Neuronal stem cell (in vitro differentiated cells): Measurements from ENCODE around the gene NUDT17.

ENCODE experiments used
- DNase-seq: peaks from one replicate; pipeline ENCODE4 v3.0.0-alpha.2; 2013; ENCODE audit warnings: low spot score
- H2AFZ ChIP-seq: one replicate; pipeline ENCODE4 v1.6.1; 2013; ENCODE audit warnings: mild to moderate bottlenecking, low read length, inconsistent platforms
- H2AK5ac ChIP-seq: 2 replicates; pipeline ENCODE4 v1.6.1; 2013; ENCODE audit warnings: low read depth, mild to moderate bottlenecking, inconsistent platforms, low read length, moderate library complexity, mixed read lengths
- H2BK120ac ChIP-seq: 2 replicates; pipeline ENCODE4 v1.6.1; 2013; ENCODE audit warnings: low read depth, mild to moderate bottlenecking, inconsistent platforms, low read length, moderate library complexity, mixed read lengths
- H2BK12ac ChIP-seq: one replicate; pipeline ENCODE4 v1.6.1; 2013; ENCODE audit warnings: low read length, inconsistent platforms
- H2BK15ac ChIP-seq: 2 replicates; pipeline ENCODE4 v1.6.1; 2013; ENCODE audit warnings: mild to moderate bottlenecking, low read length, inconsistent platforms, mixed read lengths
- H2BK5ac ChIP-seq: one replicate; pipeline ENCODE4 v1.6.1; 2013; ENCODE audit warnings: inconsistent platforms, mild to moderate bottlenecking, low read length, moderate library complexity
- H3K14ac ChIP-seq: one replicate; pipeline ENCODE4 v1.6.1; 2013; ENCODE audit warnings: low read length, inconsistent platforms
- H3K18ac ChIP-seq: 2 replicates; pipeline ENCODE4 v1.6.1; 2013; ENCODE audit warnings: low read length, inconsistent platforms
- H3K23ac ChIP-seq: 2 replicates; pipeline ENCODE4 v1.6.1; 2013; ENCODE audit warnings: low read depth, mild to moderate bottlenecking, mixed read lengths, low read length, inconsistent platforms; ENCODE audit not compliant: poor library complexity
- H3K27ac ChIP-seq: replicated peaks from 3 replicates; pipeline ENCODE4 v1.5.1; 2013; ENCODE audit warnings: low read length, inconsistent platforms
- H3K27me3 ChIP-seq, 3 experiments: 2 replicates each; pipeline ENCODE4 v1.6.1; 2013; ENCODE audit warnings: low read length in 3 of 3, mild to moderate bottlenecking in 2 of 3, inconsistent platforms in 1 of 3, low read depth in 1 of 3, mixed read lengths in 1 of 3, moderate library complexity in 1 of 3; ENCODE audit not compliant: control insufficient read depth in 3 of 3, insufficient read depth in 3 of 3
- H3K36me3 ChIP-seq, 2 donors: replicated peaks in 1 of 2; 2 replicates each; pipeline ENCODE4 v1.6.1; 2013; ENCODE audit warnings: low read length in 2 of 2; ENCODE audit not compliant: control insufficient read depth in 2 of 2, insufficient read depth in 2 of 2
- H3K4ac ChIP-seq: 2 replicates; pipeline ENCODE4 v1.6.1; 2013; ENCODE audit warnings: inconsistent platforms, mild to moderate bottlenecking, low read length, moderate library complexity
- H3K4me1 ChIP-seq, 2 donors: 1 replicate in 1 of 2; 2 replicates in 1 of 2; pipeline ENCODE4 v1.6.1; 2013; ENCODE audit warnings: low read length in 2 of 2, low read depth in 1 of 2; ENCODE audit not compliant: control insufficient read depth in 2 of 2, insufficient read depth in 1 of 2
- H3K4me2 ChIP-seq: one replicate; pipeline ENCODE4 v1.6.1; 2013; ENCODE audit warnings: mild to moderate bottlenecking, low read length, inconsistent platforms; ENCODE audit not compliant: insufficient read depth, poor library complexity, severe bottlenecking
- H3K4me3 ChIP-seq, 2 donors: 2 replicates each; pipeline ENCODE4 v1.5.1; 2013; ENCODE audit warnings: low read length in 2 of 2, mild to moderate bottlenecking in 2 of 2, inconsistent platforms in 1 of 2, moderate library complexity in 1 of 2
- H3K79me1 ChIP-seq: one replicate; pipeline ENCODE4 v1.6.1; 2013; ENCODE audit warnings: low read depth, mild to moderate bottlenecking, inconsistent platforms, low read length, moderate library complexity
- H3K9ac ChIP-seq: one replicate; pipeline ENCODE4 v1.6.1; 2013; ENCODE audit warnings: mild to moderate bottlenecking, low read depth, low read length, inconsistent platforms; ENCODE audit not compliant: poor library complexity
- H3K9me3 ChIP-seq, 2 donors: replicated peaks in 1 of 2; 2 replicates each; pipeline versions ENCODE3 to v1.6.1; 2013; ENCODE audit warnings: low read length in 2 of 2, mild to moderate bottlenecking in 2 of 2, inconsistent platforms in 1 of 2, low read depth in 1 of 2, mixed read lengths in 1 of 2, moderate library complexity in 1 of 2; ENCODE audit not compliant: control insufficient read depth in 2 of 2, insufficient read depth in 1 of 2
- H4K8ac ChIP-seq: one replicate; pipeline ENCODE4 v1.6.1; 2013; ENCODE audit warnings: low read depth, mild to moderate bottlenecking, inconsistent platforms, low read length, moderate library complexity
- H4K91ac ChIP-seq: one replicate; pipeline ENCODE4 v1.6.1; 2013; ENCODE audit warnings: low read length, low read depth, mild to moderate bottlenecking, inconsistent platforms; ENCODE audit not compliant: poor library complexity
- WGBS, 2 donors: extraction: QIAGEN DNeasy Blood & Tissue Kit; methylation state at CpG; one replicate each; pipeline ENCODE4 v1.1.7; 2013; ENCODE audit warnings: missing lambda C conversion rate in 2 of 2, mixed read lengths in 1 of 2; ENCODE audit not compliant: insufficient read length in 2 of 2, insufficient replicate concordance in 1 of 2; ENCODE audit errors: extremely low coverage in 2 of 2; 5-methylcytosine and 5-hydroxymethylcytosine counted together

The NUDT17 gene

DNA sequence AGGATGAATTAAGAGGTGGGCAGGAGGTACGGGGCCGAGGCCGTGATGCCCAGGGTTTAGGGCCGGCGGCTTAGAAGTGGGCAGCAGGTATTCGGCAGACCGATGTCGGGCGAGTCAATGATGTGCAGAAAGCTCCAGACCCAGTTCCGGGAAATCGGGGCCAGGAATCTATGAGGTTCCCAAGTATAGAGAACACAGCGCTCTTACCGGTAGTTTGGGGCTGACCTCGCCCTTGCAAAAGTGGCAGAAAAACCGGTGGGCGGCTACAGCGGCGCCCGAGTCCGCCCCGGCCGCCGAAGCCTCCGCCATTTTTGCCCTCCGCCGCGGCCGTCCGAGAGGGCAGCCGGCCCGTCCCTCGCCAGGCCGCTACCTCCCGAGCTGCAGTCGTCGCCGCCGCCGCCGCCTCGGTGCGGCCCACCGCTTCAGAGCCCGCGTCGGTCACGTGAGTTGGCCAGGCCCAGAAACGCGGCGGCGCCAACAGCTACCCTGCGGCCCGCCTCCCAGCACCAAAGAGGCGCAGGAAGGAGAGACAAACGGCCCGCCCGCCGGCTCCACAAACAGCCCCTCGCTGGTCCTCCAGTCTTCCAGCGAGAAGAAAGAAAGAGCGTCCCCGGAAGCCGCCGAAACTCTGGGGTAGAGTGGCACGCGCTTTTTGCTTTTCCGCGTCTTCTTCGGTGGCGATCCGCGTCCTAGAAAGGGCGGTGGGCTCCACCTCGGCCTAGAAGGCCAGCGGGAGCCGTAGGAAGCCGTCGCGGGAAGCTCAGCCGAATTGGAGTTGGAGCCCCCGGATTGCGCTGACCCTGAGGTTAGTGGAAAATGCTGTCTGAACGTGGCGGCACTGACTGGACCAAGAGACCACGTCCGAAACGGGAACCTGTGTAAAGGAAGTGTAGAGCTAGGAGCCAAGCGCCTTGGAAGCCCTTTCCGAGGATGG is 21.6 kb upstream of the NUDT17 start, which contains the start of the genes POLR3C and RNF115:
POLR3C (plus strand) TSS at position 636 of the 934 bp plus-strand sequence. CDS start 1,577 bp downstream, outside the sequence.
RNF115 (minus strand) TSS at position 531 of the 934 bp plus-strand sequence; CDS start at position 309, 222 bp downstream.
- H3K4me3 ChIP-seq, result peak within 1 kb of the TSS; percentile 59 to 90
- H2BK120ac ChIP-seq, result no peak within 1 kb of the TSS
- H3K27me3 ChIP-seq, result no peaks in the 10 kb centered on the region
- no peak within 1 kb of the TSS for H4K91ac ChIP-seq
- H3K9ac ChIP-seq, result peak within 1 kb of the TSS; percentile 86
- peak within 1 kb of the TSS; percentile 91 for H3K27ac ChIP-seq
- H2AFZ ChIP-seq, result peak within 1 kb of the TSS; percentile 85
- no peak within 1 kb of the TSS for H3K4ac ChIP-seq
- H4K8ac ChIP-seq, result no peak within 1 kb of the TSS
- H3K14ac ChIP-seq, result peak within 1 kb of the TSS; percentile 22
- WGBS, 2 donors, result no CpG with 5 or more reads among the region's 89 CpGs
- peak within 1 kb of the TSS; percentile 60 for H3K4me2 ChIP-seq
- DNase-seq, result peak; percentile 90
- H3K4me1 ChIP-seq, result peaks cover 0 to 2% of the 10 kb centered on the region in 2 donors
- no peak within 1 kb of the TSS for H2BK15ac ChIP-seq
- no peaks in the 10 kb centered on the region for H3K79me1 ChIP-seq
- peak within 1 kb of the TSS; percentile 98 for H3K23ac ChIP-seq
- no peak within 1 kb of the TSS for H2AK5ac ChIP-seq
- H3K36me3 ChIP-seq, result peaks cover 13 to 35% of the 10 kb centered on the region in 2 donors
- no peak within 1 kb of the TSS for H2BK12ac ChIP-seq
- peak within 1 kb of the TSS; percentile 90 for H2BK5ac ChIP-seq
- peak within 1 kb of the TSS; percentile 93 for H3K18ac ChIP-seq
- no peaks in the 10 kb centered on the region for H3K9me3 ChIP-seq

- Histone ChIP-seq H2BK15ac (no peak overlapping the region), H2BK12ac (no peak overlapping the region), H3K9me3 (no peaks in the 10 kb centered on the region), H2AK5ac (no peak overlapping the region), H3K4me2 (peak overlapping the region; percentile 60), H3K9ac (peak overlapping the region; percentile 33), H3K36me3 (peaks cover 17 to 38% of the 10 kb centered on the region in 2 donors), H4K8ac (no peak overlapping the region), H3K4ac (no peak overlapping the region), H2AFZ (peak overlapping the region; percentile 85), H2BK120ac (no peak overlapping the region), H3K18ac (peak overlapping the region; percentile 92), H3K79me1 (no peaks in the 10 kb centered on the region), H4K91ac (no peak overlapping the region), H3K4me1 (peaks cover 0 to 2% of the 10 kb centered on the region in 2 donors), H3K4me3 (peak overlapping the region; percentile 59 to 90), H2BK5ac (peak overlapping the region; percentile 90), H3K27ac (peak overlapping the region; percentile 91), H3K27me3 (no peaks in the 10 kb centered on the region), H3K23ac (no peak overlapping the region), H3K14ac (no peak overlapping the region)
- no peak for DNase-seq
- no CpG with 5 or more reads among the region's 7 CpGs for WGBS, 2 donors
These were observed 21.0 kb upstream of the NUDT17 start for GRCh38 chr1:145824499-145824842.

DNA sequence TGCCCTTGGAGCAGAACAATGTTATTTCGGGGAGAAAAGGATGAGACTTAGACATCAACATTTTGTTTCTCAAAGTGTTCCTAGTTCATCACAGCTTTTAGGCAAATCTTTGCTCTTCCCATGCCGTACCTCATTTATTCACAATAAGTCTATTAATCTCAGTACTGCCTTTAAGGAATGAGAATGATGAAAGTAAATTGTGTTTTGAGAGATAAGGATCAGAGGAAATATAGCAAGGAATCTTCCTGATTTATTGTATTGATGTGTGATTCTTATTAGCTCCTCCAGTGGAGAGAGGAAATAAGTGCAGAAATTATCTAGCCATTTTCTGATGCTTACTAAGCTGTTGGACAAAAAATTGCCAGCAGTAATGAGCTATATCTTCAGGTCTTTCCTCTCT is 19.4 kb upstream of the NUDT17 start:
- no CpG with 5 or more reads among the region's 2 CpGs for WGBS, 2 donors
- H4K91ac ChIP-seq, result no peak overlapping the region
- no peak overlapping the region for H3K4ac ChIP-seq

GRCh38 chr1:145827966-145828365 is 17.5 kb upstream of the NUDT17 start:
- H3K4me1 ChIP-seq, result peaks cover 0 to 2% of the 10 kb centered on the region in 2 donors
- H2BK15ac ChIP-seq, result no peak overlapping the region
- H2BK12ac ChIP-seq, result no peak overlapping the region
- H3K4ac ChIP-seq, result no peak overlapping the region
- H4K91ac ChIP-seq, result no peak overlapping the region
- H3K14ac ChIP-seq, result no peak overlapping the region
- H3K4me3 ChIP-seq, result no peak overlapping the region
- H2AK5ac ChIP-seq, result no peak overlapping the region
- H3K9me3 ChIP-seq, result no peaks in the 10 kb centered on the region
- no peak overlapping the region for H3K18ac ChIP-seq
- no peak overlapping the region for H3K9ac ChIP-seq
- H3K27ac ChIP-seq, result no peak overlapping the region
- H3K79me1 ChIP-seq, result no peaks in the 10 kb centered on the region
- H2BK120ac ChIP-seq, result no peak overlapping the region
- DNase-seq, result no peak
- H3K27me3 ChIP-seq, result no peaks in the 10 kb centered on the region
- H3K23ac ChIP-seq, result no peak overlapping the region
- no peak overlapping the region for H2BK5ac ChIP-seq
- no peak overlapping the region for H3K4me2 ChIP-seq
- H3K36me3 ChIP-seq, result peaks cover 26 to 73% of the 10 kb centered on the region in 2 donors
- no peak overlapping the region for H4K8ac ChIP-seq
- H2AFZ ChIP-seq, result no peak overlapping the region

More for the DNA sequence above, 19.4 kb upstream of the NUDT17 start:
- DNase-seq, result no peak
- no peak overlapping the region for H2BK5ac ChIP-seq
- H3K4me2 ChIP-seq, result no peak overlapping the region
- H3K14ac ChIP-seq, result no peak overlapping the region
- no peak overlapping the region for H2AFZ ChIP-seq
- H2BK120ac ChIP-seq, result no peak overlapping the region
- no peak overlapping the region for H2AK5ac ChIP-seq
- H3K36me3 ChIP-seq, result peaks cover 20 to 54% of the 10 kb centered on the region in 2 donors
- no peak overlapping the region for H3K23ac ChIP-seq
- H2BK12ac ChIP-seq, result no peak overlapping the region
- H3K4me3 ChIP-seq, result peak overlapping the region in 1 of 2 donors; percentile 59
- no peak overlapping the region for H3K27ac ChIP-seq
- H3K27me3 ChIP-seq, result no peaks in the 10 kb centered on the region
- H3K18ac ChIP-seq, result no peak overlapping the region
- H3K4me1 ChIP-seq, result peaks cover 0 to 2% of the 10 kb centered on the region in 2 donors
- no peaks in the 10 kb centered on the region for H3K79me1 ChIP-seq
- H2BK15ac ChIP-seq, result no peak overlapping the region
- H4K8ac ChIP-seq, result no peak overlapping the region
- no peak overlapping the region for H3K9ac ChIP-seq
- no peaks in the 10 kb centered on the region for H3K9me3 ChIP-seq
